ENCODE data around the gene PWWP2B. TPM values are rescaled to one million over a fixed set of nuclear protein-coding genes. Genes with fewer than 3 reads are reported as not detected.

Gene PWWP2B
- total RNA-seq, 1 experiment from 2014 or later = 12.2 TPM

DNA sequence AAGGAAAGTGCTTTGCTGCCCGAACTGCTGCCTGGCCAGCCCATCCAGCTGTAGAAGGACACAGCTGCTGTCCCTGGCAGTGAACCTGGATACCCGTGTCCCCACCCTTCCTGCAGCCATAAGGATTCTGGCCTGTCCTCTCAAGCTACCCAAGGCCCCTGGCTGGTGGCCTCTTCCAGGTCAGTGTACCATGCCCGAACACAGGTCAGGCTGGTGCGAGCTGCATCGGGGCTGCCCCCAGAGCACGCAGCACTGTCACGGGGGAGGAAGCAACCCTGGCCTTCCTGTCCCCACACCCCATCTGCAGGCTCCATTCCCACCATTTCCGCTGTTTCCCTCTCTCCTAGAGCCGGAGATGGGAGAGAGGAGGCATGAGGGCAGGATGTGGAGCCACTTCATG is 30.5 kb upstream of the PWWP2B start:
- Mint-ChIP-seq H3K4me3 (no peak overlapping the region), H3K9me3 (peaks cover 7% of the 10 kb centered on the region), H3K27ac (no peak overlapping the region), H3K27me3 (ENCODE audit: low read depth) (no peaks in the 10 kb centered on the region), H3K4me1 (peaks cover 19% of the 10 kb centered on the region), H3K36me3 (peaks cover 4% of the 10 kb centered on the region)
- TF ChIP-seq, protein P1, sequence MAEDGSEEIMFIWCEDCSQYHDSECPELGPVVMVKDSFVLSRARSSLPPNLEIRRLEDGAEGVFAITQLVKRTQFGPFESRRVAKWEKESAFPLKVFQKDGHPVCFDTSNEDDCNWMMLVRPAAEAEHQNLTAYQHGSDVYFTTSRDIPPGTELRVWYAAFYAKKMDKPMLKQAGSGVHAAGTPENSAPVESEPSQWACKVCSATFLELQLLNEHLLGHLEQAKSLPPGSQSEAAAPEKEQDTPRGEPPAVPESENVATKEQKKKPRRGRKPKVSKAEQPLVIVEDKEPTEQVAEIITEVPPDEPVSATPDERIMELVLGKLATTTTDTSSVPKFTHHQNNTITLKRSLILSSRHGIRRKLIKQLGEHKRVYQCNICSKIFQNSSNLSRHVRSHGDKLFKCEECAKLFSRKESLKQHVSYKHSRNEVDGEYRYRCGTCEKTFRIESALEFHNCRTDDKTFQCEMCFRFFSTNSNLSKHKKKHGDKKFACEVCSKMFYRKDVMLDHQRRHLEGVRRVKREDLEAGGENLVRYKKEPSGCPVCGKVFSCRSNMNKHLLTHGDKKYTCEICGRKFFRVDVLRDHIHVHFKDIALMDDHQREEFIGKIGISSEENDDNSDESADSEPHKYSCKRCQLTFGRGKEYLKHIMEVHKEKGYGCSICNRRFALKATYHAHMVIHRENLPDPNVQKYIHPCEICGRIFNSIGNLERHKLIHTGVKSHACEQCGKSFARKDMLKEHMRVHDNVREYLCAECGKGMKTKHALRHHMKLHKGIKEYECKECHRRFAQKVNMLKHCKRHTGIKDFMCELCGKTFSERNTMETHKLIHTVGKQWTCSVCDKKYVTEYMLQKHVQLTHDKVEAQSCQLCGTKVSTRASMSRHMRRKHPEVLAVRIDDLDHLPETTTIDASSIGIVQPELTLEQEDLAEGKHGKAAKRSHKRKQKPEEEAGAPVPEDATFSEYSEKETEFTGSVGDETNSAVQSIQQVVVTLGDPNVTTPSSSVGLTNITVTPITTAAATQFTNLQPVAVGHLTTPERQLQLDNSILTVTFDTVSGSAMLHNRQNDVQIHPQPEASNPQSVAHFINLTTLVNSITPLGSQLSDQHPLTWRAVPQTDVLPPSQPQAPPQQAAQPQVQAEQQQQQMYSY (CRISPR knock-in tag; IDR thresholded peaks at IDR 0.05) = peak; percentile 71
- no peak for TF ChIP-seq FOXJ3 (CRISPR knock-in tag; IDR thresholded peaks at IDR 0.05; ENCODE audit: borderline replicate concordance)
- ChIA-PET CTCF (no interaction called here), POLR2A (no interaction called here)
- DNase-seq (ENCODE audit: low spot score) (no peak), ATAC-seq (no peak)

DNA sequence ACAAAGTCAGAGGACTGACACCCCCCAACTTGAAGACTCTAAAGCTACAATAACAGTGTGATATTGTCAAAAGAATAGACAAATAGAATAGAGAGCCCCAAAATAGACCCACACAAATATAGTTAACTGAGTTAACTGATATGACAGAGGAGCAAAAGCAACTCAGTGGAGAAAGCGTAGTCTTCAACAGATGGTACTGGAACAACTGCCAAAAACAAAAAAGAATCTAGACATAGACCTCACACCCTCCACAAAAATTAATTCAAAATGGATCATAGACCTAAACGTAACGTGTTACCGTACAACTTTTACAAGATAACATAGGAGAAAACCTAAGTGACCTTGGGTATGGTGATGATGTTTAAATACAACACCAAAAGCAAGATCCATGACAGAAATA is 28.6 kb upstream of the PWWP2B start:
- ChIA-PET CTCF (interaction anchor here (1.3 to 2.5 kb wide), 2 partner anchors 8 to 83 kb away, joined by 3 to 13 read pairs; no protein-coding TSS in a partner anchor), POLR2A (no interaction called here)
- DNase-seq (ENCODE audit: low spot score) (no peak), ATAC-seq (no peak)
- Mint-ChIP-seq H3K27me3 (ENCODE audit: low read depth) (no peaks in the 10 kb centered on the region), H3K27ac (no peak overlapping the region), H3K9me3 (peaks cover 7% of the 10 kb centered on the region), H3K36me3 (peaks cover 4% of the 10 kb centered on the region), H3K4me1 (peaks cover 19% of the 10 kb centered on the region), H3K4me3 (no peak overlapping the region)
- TF ChIP-seq, protein P2, sequence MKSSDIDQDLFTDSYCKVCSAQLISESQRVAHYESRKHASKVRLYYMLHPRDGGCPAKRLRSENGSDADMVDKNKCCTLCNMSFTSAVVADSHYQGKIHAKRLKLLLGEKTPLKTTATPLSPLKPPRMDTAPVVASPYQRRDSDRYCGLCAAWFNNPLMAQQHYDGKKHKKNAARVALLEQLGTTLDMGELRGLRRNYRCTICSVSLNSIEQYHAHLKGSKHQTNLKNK (CRISPR knock-in tag; IDR thresholded peaks at IDR 0.05) = no peak
- TF ChIP-seq AR (CRISPR knock-in tag; IDR thresholded peaks at IDR 0.05) = no peak
- TF ChIP-seq JUN (CRISPR knock-in tag; IDR thresholded peaks at IDR 0.05) = no peak
- TF ChIP-seq JAZF1 (CRISPR knock-in tag; IDR thresholded peaks at IDR 0.05) = no peak
- no peak for TF ChIP-seq FOXP1 (CRISPR knock-in tag; IDR thresholded peaks at IDR 0.05; ENCODE audit: borderline replicate concordance)
- TF ChIP-seq CREM (CRISPR knock-in tag; IDR thresholded peaks at IDR 0.05) = no peak

GRCh38 chr10:132368881-132369635 is 27.9 kb upstream of the PWWP2B start:
- ATAC-seq (no peak), DNase-seq (ENCODE audit: low spot score) (no peak)
- no peak overlapping the region for H3K27ac Mint-ChIP-seq
- no peaks in the 10 kb centered on the region for H3K27me3 Mint-ChIP-seq (ENCODE audit: low read depth)
- TF ChIP-seq FOXP4 (CRISPR knock-in tag; IDR thresholded peaks at IDR 0.05) (no peak), ATF3 (CRISPR knock-in tag; conservative IDR thresholded peaks at IDR 0.05) (no peak), ZNF138 (CRISPR knock-in tag; conservative IDR thresholded peaks at IDR 0.05) (no peak), OVOL2 (CRISPR knock-in tag; IDR thresholded peaks at IDR 0.05; ENCODE audit: borderline replicate concordance) (no peak)
- POLR2A ChIA-PET = no interaction called here
- no peak overlapping the region for H3K4me3 Mint-ChIP-seq
- peaks cover 6% of the 10 kb centered on the region for H3K9me3 Mint-ChIP-seq
- peaks cover 4% of the 10 kb centered on the region for H3K36me3 Mint-ChIP-seq
- peaks cover 19% of the 10 kb centered on the region for H3K4me1 Mint-ChIP-seq
- CTCF ChIA-PET = interaction anchor here (2.5 kb wide), 1 partner anchor 9 kb away, joined by 13 read pairs; no protein-coding TSS in a partner anchor

All from WTC11 (cell line).